ENCODE results near the gene HOXA5.

- TF ChIP-seq CTCF (IDR thresholded peaks at IDR 0.05) (no peak), POLR2A (IDR thresholded peaks at IDR 0.05) (no peak)
Observed at GRCh38 chr7:27144781-27145164, 1.3 kb upstream of the HOXA5 start.
